HFFc6 (cell line): ENCODE measurements around the gene ZNF443. TPM values are rescaled to one million over a fixed set of nuclear protein-coding genes. Genes with fewer than 3 reads are reported as not detected.
A peak's percentile ranks its signal among the peaks of the same experiment; 100 is the strongest.
"Not testable (repeated sequence)": the region's sequence is repeated elsewhere in the genome, so short reads cannot be mapped to it uniquely, and the experiment has no call there.

ENCODE experiments used
- DNase-seq: peaks from one replicate; pipeline ENCODE4 v3.0.0-alpha.2; 2018
- H3K27ac Mint-ChIP-seq: 2 replicates; pipeline ENCODE4 v1.8.0; 2020; ENCODE audit warnings: mild to moderate bottlenecking, mixed read lengths
- H3K27me3 Mint-ChIP-seq: 2 replicates; pipeline ENCODE4 v1.8.0; 2021; ENCODE audit warnings: mild to moderate bottlenecking, moderate library complexity, mixed read lengths; ENCODE audit not compliant: insufficient read depth
- H3K36me3 Mint-ChIP-seq: 2 replicates; pipeline ENCODE4 v1.8.0; 2021; ENCODE audit warnings: low read depth, mixed read lengths
- H3K4me1 Mint-ChIP-seq: 2 replicates; pipeline ENCODE4 v1.8.0; 2020; ENCODE audit warnings: low read depth, mixed read lengths
- H3K4me3 Mint-ChIP-seq: 2 replicates; pipeline ENCODE4 v1.8.0; 2020; ENCODE audit warnings: mild to moderate bottlenecking, moderate library complexity, mixed read lengths
- H3K9me3 Mint-ChIP-seq: 2 replicates; pipeline ENCODE4 v1.8.0; 2020; ENCODE audit warnings: mild to moderate bottlenecking, mixed read lengths
- total RNA-seq, 6 experiments: library from RNA; stranded (reverse); fragmentation: NEBNext Ultra II Directional; extraction: Animal tissue kit (Norgen Biotek cat#: 25700); gene quantifications; 2 replicates in 1 of 6; 3 replicates in 5 of 6; pipeline ENCODE4 v1.2.3, GENCODE V29; 2021
- TF ChIP-seq, protein P1 (sequence below): fragments of 200-600 bp; sonication (generic); IDR thresholded peaks from 2 replicates; pipeline ENCODE4 v1.5.0; 2021; ENCODE audit warnings: antibody characterized with exemption, mild to moderate bottlenecking

The ZNF443 gene
- total RNA-seq, 6 experiments from 2014 or later: 1.1 to 1.8 (median 1.5) TPM

DNA sequence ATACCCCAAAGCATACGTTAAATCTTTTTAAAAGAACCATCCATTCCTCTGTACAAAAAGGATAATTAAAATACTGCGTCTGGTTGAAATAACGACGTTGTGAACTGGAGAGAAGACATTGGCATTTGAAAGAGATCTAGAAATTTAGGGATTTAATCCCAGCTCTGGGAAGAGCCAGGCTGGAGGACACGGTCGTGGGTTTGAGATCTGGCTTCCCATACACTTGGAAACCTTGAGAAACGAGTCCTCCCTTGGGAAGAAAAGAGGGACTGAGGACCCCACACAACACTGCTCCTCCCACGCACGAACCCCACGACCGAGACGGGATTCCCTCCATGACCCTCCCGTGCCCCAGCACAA, 43.2 kb upstream of the ZNF443 start:
- H3K27me3 Mint-ChIP-seq: no peaks in the 10 kb centered on the region; the same call in 1 of the 2 replicates
- H3K4me3 Mint-ChIP-seq: peak overlapping the region; percentile 95
- no peak for DNase-seq
- H3K36me3 Mint-ChIP-seq: peaks cover 7% of the 10 kb centered on the region; the same call in 1 of the 2 replicates
- peaks cover 23% of the 10 kb centered on the region for H3K4me1 Mint-ChIP-seq
- TF ChIP-seq, protein P1, sequence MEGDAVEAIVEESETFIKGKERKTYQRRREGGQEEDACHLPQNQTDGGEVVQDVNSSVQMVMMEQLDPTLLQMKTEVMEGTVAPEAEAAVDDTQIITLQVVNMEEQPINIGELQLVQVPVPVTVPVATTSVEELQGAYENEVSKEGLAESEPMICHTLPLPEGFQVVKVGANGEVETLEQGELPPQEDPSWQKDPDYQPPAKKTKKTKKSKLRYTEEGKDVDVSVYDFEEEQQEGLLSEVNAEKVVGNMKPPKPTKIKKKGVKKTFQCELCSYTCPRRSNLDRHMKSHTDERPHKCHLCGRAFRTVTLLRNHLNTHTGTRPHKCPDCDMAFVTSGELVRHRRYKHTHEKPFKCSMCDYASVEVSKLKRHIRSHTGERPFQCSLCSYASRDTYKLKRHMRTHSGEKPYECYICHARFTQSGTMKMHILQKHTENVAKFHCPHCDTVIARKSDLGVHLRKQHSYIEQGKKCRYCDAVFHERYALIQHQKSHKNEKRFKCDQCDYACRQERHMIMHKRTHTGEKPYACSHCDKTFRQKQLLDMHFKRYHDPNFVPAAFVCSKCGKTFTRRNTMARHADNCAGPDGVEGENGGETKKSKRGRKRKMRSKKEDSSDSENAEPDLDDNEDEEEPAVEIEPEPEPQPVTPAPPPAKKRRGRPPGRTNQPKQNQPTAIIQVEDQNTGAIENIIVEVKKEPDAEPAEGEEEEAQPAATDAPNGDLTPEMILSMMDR: no peak
- no peak overlapping the region for H3K27ac Mint-ChIP-seq
- no peaks in the 10 kb centered on the region for H3K9me3 Mint-ChIP-seq

DNA sequence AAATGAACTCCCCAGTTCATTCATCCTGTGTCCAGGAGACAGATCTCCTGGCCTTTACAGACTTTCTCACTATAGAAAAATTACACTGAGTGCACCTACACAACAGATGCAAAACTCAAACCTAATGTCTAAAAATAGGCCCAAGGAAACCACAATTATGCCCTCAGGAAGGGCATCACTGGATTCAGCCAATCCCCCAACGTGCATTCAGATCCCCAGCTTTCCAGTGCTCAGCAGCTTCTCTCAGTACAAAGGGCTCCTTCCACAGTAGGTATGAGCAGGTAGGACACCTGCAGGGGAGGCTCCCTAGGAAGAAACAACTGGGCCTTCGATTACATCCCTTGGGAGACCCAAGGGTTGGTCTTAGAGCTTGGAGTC, 41.7 kb upstream of the ZNF443 start:
- H3K4me1 Mint-ChIP-seq: peaks cover 23% of the 10 kb centered on the region
- H3K36me3 Mint-ChIP-seq: peaks cover 21% of the 10 kb centered on the region
- H3K27ac Mint-ChIP-seq: no peak overlapping the region
- H3K27me3 Mint-ChIP-seq: no peaks in the 10 kb centered on the region; the same call in 1 of the 2 replicates
- TF ChIP-seq, protein P1: no peak
- H3K9me3 Mint-ChIP-seq: 0 out of 2 replicates have a peak, but pooled peaks cover 7% of the 10 kb centered on the region
- H3K4me3 Mint-ChIP-seq: no peak overlapping the region; the same call in 1 of the 2 replicates
- no peak for DNase-seq

DNA sequence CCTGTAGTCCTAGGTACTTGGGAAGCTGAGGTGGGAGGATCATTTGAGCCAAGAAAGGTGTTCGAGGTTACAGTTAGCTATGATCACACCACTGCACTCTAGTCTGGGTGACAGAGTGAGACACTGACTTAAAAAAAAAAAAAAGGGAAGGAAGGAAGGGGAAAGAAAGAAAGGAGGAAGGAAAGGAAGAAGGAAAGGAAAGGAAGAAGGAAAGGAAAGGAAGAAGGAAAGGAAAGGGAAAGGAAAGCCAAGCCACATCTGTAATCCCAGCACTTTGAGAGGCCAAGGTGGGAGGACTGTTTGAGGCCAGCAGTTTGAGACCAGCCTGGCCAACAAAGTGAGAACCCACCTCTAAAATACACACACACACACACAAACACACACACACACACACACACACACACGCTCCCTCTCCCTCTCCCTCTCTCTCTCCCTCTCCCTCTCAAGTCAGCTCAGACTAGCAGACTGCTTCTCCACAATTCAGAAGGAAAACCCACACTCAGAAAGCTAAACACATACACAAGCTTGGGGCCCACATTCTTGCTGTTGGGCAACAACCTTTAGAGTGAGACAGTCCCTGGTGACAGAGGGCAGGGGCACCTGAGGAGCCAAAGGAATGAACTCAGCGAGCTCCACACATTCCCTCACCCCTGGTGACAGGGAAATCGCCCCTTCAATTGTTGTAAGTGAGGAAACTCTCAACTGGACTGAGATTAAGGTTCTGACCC, 41.1 kb upstream of the ZNF443 start:
- no peak overlapping the region for H3K27ac Mint-ChIP-seq
- 0 out of 2 replicates have a peak, but pooled peaks cover 8% of the 10 kb centered on the region for H3K9me3 Mint-ChIP-seq
- H3K4me3 Mint-ChIP-seq: no peak overlapping the region
- H3K36me3 Mint-ChIP-seq: peaks cover 22% of the 10 kb centered on the region
- H3K27me3 Mint-ChIP-seq: no peaks in the 10 kb centered on the region; the same call in 1 of the 2 replicates
- DNase-seq: no peak
- TF ChIP-seq, protein P1: no peak
- peaks cover 23% of the 10 kb centered on the region for H3K4me1 Mint-ChIP-seq

DNA sequence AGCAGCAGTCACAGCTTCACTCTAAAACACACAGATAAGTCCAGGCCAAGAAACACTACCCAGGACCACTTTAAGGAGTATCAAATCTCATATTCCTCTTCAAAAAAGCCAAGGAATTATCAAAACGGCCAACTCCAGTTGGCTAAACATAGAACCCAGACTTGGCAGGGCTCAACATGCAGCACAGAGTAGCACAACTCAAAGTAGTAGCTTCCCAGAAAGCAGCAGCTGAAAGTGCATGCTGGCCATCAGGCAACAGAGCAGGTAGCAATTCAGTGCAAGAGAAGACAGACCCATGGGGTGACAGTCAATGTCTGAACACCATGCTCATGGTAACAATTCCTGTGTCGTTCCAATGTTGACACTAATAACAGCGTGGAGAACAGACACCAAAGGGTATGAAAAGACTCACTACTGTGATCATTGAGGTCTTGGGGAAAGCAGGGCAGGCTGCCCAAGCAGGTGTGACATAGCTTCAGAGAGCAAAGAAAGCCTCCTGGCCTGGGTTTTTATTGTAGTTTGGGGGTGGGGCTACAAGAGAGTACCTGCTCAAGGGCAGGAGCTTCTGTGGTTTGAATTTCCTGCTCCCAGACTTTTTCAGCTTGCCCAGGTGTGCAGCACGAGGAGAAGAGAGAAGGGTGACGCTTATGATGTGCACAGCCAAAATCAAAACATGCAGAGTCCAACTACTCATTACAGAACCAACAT, 37.6 kb upstream of the ZNF443 start:
- Mint-ChIP-seq H3K4me1 (peaks cover 9% of the 10 kb centered on the region), H3K4me3 (no peak overlapping the region), H3K27ac (no peak overlapping the region), H3K9me3 (peaks cover 41% of the 10 kb centered on the region), H3K36me3 (peaks cover 40% of the 10 kb centered on the region), H3K27me3 (peaks cover 1% of the 10 kb centered on the region)
- no peak for DNase-seq
- TF ChIP-seq, protein P1: no peak

DNA sequence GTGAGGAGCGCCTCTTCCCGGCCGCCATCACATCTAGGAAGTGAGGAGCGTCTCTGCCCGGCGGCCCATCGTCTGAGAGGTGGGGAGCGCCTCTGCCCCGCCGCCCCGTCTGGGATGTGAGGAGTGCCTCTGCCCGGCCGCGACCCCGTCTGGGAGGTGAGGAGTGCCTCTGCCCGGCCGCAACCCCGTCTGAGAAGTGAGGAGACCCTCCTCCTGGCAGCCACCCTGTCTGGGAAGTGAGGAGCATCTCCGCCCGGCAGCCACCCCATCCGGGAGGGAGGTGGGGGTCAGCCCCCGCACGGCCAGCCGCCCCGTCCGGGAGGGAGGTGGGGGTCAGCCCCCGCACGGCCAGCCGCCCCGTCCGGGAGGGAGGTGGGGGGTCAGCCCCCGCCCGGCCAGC, 26.8 kb upstream of the ZNF443 start:
- not testable (repeated sequence) for DNase-seq, H3K27ac Mint-ChIP-seq, H3K27me3 Mint-ChIP-seq, H3K4me3 Mint-ChIP-seq, H3K4me1 Mint-ChIP-seq
- H3K36me3 Mint-ChIP-seq: peaks cover 44% of the 10 kb centered on the region
- peaks cover 82% of the 10 kb centered on the region for H3K9me3 Mint-ChIP-seq

DNA sequence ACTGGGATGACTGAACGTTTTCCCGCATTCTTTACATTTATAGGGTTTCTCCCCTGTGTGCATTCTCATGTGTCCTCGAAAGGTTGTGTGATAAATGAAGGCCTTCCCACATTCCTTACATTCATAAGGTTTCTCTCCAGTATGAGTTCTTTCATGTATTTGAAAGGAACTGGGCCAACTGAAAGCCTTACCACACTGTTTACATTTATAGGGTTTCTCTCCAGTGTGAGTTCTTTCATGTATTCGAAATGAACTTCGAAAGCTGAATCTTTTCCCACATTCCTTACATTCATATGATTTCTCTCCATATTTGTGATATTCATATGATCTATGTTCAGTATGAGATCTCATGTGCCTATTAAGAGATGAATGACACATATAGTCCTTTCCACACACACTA, 24.4 kb upstream of the ZNF443 start:
- H3K4me1 Mint-ChIP-seq: no peaks in the 10 kb centered on the region
- TF ChIP-seq, protein P1: no peak
- H3K36me3 Mint-ChIP-seq: peaks cover 43% of the 10 kb centered on the region
- no peak overlapping the region for H3K27ac Mint-ChIP-seq
- no peak for DNase-seq
- peaks cover 83% of the 10 kb centered on the region for H3K9me3 Mint-ChIP-seq
- no peaks in the 10 kb centered on the region for H3K27me3 Mint-ChIP-seq
- no peak overlapping the region for H3K4me3 Mint-ChIP-seq
